ENCODE results near the gene PNMA6E. TPM values are rescaled to one million over a fixed set of nuclear protein-coding genes. Genes with fewer than 3 reads are reported as not detected.

Gene PNMA6E
- total RNA-seq, 2 experiments from 2014 or later, result not detected

DNA sequence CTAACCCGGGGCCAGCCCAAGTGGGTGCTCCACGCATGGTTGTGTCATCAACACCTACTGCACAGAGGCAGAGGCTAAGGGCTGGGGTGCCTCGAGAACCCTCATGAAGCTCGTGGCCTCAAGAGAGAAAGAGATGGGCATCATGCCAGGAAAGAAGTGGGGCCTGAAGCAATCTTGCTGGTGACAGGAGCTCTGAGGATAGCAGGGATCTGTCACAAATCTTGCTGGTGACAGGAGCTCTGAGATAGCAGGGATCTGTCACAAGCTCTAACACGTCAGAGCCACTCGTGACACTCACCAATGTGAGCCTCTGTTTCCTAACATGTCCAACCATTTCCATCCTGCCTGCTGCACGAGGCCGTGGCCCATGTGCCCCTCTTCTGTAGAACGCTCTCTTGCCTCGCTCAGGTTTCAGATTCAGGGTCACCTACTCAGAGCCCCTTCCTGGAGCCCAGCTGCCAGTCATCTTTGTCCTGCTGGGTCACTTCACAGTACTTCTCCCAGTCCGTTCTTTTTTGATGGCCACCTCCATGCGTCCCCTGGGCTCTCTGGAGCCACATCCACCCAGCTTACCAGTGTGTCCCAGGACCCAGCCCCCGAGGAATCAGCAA is 21.1 kb downstream of the PNMA6E start:
- no peaks in the 10 kb centered on the region for H3K9me3 Mint-ChIP-seq (ENCODE audit: low read depth)
- no peaks in the 10 kb centered on the region for H3K36me3 Mint-ChIP-seq
- H3K27ac Mint-ChIP-seq, result no peak overlapping the region
- no peaks in the 10 kb centered on the region for H3K4me1 Mint-ChIP-seq
- peaks cover 2% of the 10 kb centered on the region for H3K27me3 Mint-ChIP-seq
- no peak for ATAC-seq
- H3K4me3 Mint-ChIP-seq, result no peak overlapping the region
- CTCF ChIA-PET, result no interaction called here
- no peak for DNase-seq

DNA sequence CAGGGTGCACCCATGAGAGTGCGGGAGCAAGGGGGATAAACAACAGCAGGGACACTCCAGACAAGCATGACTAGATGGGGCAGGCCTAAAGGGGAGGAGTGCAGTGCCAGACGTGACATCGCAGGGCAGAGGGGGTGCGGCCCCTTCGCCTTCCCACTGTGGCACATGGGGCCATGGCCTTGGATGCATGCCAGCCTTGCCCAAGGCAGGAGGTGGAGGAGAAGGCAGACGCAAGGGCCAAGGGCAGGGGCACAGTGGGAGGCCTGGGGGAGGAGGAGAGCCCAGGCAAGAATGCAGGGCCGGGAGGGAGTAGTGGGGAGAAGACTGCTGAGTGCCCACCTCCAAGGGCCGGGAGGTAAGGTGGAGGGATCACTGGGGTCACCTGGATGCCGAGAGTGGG is 21.6 kb downstream of the PNMA6E start:
- Mint-ChIP-seq H3K9me3 (ENCODE audit: low read depth) (no peaks in the 10 kb centered on the region), H3K27ac (no peak overlapping the region), H3K36me3 (no peaks in the 10 kb centered on the region), H3K4me1 (no peaks in the 10 kb centered on the region), H3K27me3 (peaks cover 2% of the 10 kb centered on the region), H3K4me3 (no peak overlapping the region)
- ATAC-seq, result no peak
- DNase-seq, result no peak
- CTCF ChIA-PET, result no interaction called here

DNA sequence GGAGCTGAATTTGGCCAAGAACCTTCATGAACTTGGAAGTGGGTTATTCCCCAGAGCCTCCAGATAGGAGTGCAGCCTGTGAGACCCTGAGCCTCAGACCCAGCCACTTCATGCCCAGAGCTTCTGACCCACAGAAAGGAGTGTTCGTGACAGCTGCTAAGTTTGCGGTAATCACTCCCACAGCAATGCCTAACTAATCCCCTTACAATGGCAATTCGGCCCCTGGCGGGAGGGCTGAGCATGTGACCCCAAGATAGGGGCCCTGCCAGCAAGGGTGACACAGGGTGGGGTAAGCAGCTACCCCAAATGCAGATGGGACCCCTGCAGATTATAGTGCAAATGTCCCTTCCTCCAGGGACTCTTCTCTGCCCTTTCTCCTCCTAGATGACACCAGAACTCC is 22.5 kb downstream of the PNMA6E start:
- H3K4me3 Mint-ChIP-seq, result no peak overlapping the region
- CTCF ChIA-PET, result no interaction called here

DNA sequence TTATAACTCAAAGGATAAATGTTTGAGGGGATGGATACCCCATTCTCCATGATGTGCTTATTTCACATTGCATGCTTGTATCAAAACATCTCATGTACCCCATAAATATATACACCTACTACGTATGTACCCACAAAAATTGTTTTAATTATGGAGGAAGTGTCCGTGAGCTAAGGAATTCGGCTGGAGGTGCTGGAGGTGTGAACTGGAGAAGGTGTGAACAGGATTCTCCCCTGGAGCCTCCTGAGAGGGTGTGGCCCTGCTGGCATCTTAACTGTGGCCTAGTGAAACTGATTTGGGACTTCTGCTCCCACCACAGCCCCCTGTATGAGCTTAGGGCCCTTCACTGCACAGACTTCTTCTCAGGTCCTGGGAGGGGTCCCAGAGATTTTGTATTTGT is 23.4 kb downstream of the PNMA6E start:
- CTCF ChIA-PET, result no interaction called here
- Mint-ChIP-seq H3K4me3 (no peak overlapping the region), H3K27me3 (peaks cover 5% of the 10 kb centered on the region), H3K9me3 (ENCODE audit: low read depth) (no peaks in the 10 kb centered on the region), H3K36me3 (no peaks in the 10 kb centered on the region), H3K27ac (no peak overlapping the region), H3K4me1 (no peaks in the 10 kb centered on the region)
- DNase-seq, result no peak
- ATAC-seq, result no peak

More for the DNA sequence above, 22.5 kb downstream of the PNMA6E start:
- Mint-ChIP-seq H3K9me3 (ENCODE audit: low read depth) (no peaks in the 10 kb centered on the region), H3K27ac (no peak overlapping the region), H3K4me1 (no peaks in the 10 kb centered on the region), H3K36me3 (no peaks in the 10 kb centered on the region), H3K27me3 (peaks cover 2% of the 10 kb centered on the region)
- ATAC-seq, result no peak
- DNase-seq, result no peak

DNA sequence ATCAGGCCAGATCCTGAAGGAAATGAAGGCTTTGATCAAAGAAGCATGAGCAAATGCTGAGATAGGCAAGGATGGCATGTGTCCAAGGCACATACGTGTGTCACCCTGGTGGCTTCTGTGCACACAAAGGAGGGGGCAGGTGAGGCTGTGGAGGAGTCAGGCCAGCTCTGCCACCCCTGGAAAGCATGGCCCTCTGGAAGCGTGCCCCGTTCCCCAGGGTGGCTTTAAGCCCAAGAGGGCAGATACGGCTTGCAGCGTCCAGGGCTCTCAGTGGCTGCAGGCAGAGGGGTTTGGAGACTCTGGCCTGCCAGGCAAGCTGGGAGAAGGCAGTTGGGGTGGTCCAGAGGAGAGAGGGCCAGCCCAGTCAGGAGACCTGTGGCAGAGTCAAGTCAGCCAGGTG is 25.6 kb downstream of the PNMA6E start:
- Mint-ChIP-seq H3K4me3 (no peak overlapping the region), H3K27me3 (peaks cover 15% of the 10 kb centered on the region), H3K9me3 (ENCODE audit: low read depth) (no peaks in the 10 kb centered on the region), H3K4me1 (peaks cover 5% of the 10 kb centered on the region), H3K27ac (no peak overlapping the region), H3K36me3 (peaks cover under 1% of the 10 kb centered on the region)
- ATAC-seq (no peak), DNase-seq (no peak)
- CTCF ChIA-PET, result no interaction called here

DNA sequence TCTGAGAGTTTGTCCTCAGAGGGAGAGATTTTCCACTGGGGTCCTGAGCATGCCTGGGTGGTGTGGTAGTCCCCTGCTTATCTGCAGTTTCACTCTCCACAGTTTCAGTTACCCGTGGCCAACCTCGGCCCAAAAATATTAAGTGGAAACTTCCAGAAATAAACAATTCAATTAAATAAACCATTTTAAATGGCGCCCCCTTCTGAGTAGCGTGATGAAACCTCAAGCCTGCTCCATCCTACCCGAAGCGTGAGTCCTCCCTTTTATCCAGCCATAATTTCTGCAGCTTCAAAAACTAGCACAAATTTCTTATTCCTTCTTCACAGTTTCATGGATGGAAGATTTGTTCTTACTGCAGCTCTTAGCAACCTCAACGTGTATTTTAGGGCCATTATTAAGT is 26.7 kb downstream of the PNMA6E start:
- no peaks in the 10 kb centered on the region for H3K9me3 Mint-ChIP-seq (ENCODE audit: low read depth)
- peaks cover 15% of the 10 kb centered on the region for H3K27me3 Mint-ChIP-seq
- no peak for DNase-seq
- CTCF ChIA-PET, result no interaction called here
- peaks cover 11% of the 10 kb centered on the region for H3K4me1 Mint-ChIP-seq
- H3K27ac Mint-ChIP-seq, result no peak overlapping the region
- H3K4me3 Mint-ChIP-seq, result no peak overlapping the region
- ATAC-seq, result no peak
- peaks cover 3% of the 10 kb centered on the region for H3K36me3 Mint-ChIP-seq

DNA sequence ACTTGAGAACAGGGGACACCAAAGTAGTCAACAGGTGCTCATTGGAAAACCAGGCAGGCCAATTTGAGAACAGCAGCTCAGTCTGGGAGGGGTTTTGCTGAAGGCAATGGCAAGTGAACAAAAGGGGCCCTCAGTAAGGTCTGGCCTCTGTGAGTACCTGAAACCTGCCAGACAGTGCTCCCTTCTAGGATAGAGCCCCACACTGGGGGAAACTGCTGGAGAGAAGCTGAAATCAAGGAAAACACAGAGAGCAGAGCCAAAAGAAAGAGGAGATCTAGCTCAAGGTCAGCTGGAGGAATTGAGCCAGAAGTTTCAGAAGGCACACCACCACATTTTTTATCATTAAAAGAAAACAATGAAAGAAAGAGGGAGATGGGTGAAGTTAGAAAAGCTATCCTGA is 28.2 kb downstream of the PNMA6E start:
- CTCF ChIA-PET, result no interaction called here
- Mint-ChIP-seq H3K27me3 (peaks cover 15% of the 10 kb centered on the region), H3K4me1 (peaks cover 11% of the 10 kb centered on the region), H3K27ac (no peak overlapping the region), H3K36me3 (peaks cover 4% of the 10 kb centered on the region), H3K9me3 (ENCODE audit: low read depth) (no peaks in the 10 kb centered on the region), H3K4me3 (no peak overlapping the region)
- ATAC-seq, result no peak
- no peak for DNase-seq

DNA sequence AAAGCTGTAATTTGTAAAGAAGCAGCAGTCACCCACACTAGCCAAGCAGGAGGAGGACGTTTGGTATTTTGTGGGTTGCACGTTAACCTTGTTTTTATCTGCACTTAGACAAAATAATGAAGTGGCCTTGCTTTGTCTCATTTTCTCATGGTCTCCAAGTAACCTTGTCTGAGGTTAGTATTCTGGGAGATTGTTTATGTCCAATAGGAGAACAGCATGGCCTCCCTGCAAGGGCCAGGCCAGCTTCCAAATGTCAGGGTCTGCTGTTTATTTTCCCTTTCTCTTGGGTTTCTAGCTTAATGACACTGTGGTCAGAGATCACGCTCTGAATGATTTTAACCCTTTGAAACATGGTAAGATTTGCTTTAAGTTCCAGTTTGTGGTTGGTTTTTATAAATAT is 29.9 kb downstream of the PNMA6E start:
- Mint-ChIP-seq H3K4me1 (peaks cover 11% of the 10 kb centered on the region), H3K36me3 (peaks cover 4% of the 10 kb centered on the region), H3K4me3 (no peak overlapping the region), H3K27ac (no peak overlapping the region), H3K27me3 (peaks cover 12% of the 10 kb centered on the region), H3K9me3 (ENCODE audit: low read depth) (no peaks in the 10 kb centered on the region)
- CTCF ChIA-PET, result interaction anchor here (1.1 kb wide), 1 partner anchor 429 kb away, joined by 3 read pairs; no protein-coding TSS in a partner anchor
- DNase-seq (no peak), ATAC-seq (no peak)

DNA sequence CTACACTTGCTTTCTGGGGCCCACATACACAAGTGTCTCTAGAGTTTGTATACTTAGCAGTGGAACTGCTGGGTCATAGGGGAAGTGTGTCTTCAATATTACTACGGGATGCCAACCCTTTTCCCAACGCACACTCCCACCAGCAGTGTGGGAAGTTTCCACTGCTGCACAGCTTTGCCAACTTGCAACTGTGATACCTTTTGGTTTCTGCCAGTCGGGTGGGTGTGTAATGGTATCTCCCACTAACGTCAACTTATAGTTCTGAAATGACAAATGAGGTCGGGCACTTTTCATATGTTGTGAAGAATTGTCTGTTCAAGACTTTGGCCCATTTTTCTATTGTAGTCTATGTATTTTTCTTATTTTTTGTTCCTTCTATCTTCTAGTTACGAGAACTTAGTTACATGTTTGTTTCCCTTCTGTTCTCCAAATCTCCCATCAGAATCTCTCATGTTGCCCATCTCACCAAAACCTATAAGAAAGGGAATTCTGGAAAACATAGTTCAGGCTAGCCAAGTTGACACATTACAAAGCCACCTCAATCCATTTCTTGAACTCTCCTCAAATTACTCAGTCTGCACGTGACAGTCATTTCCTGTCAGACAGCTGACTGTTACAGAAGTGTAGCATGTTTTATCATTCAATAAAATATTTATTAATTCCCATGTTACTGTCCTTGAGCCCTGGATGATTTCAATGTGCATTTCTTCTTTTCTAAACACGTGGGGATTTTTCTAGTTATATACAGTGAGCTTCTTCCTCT is 30.7 kb downstream of the PNMA6E start:
- Mint-ChIP-seq H3K27me3 (peaks cover 15% of the 10 kb centered on the region), H3K9me3 (ENCODE audit: low read depth) (no peaks in the 10 kb centered on the region), H3K4me1 (peaks cover 14% of the 10 kb centered on the region), H3K36me3 (peaks cover 4% of the 10 kb centered on the region), H3K27ac (no peak overlapping the region), H3K4me3 (no peak overlapping the region)
- no peak for ATAC-seq
- CTCF ChIA-PET, result interaction anchor here (1.1 kb wide), 1 partner anchor 428 kb away, joined by 3 read pairs; no protein-coding TSS in a partner anchor
- no peak for DNase-seq

DNA sequence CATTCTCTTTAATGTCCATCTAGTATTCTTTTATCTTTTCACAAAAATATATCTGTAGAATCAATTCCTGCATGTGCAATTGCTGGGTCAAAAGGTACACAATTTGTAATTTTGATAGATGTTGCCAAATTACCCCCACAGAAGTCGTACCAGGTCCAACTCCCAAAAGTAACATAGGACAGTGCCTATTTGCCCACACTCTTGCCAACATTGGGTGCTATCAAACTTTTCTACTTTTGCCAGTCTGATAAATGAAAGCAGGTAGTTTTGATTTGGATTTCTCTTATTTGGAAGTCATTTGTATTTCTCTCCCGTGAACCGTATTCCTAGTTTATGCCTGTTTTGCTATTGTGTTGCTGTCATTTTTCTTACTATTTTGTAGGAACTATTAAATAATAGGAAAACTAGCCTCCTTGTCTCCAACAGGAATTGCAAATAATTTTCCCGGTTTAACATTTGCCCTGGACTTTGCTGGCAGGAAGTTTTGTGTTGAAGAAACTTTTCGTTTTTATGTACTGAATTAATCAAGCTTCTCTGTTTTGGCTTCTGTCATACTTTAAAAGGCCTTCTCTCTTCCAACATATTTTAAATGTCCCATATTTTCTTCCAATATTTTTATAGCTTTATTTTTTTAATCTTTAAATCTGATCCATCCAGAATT is 34.1 kb downstream of the PNMA6E start:
- Mint-ChIP-seq H3K9me3 (ENCODE audit: low read depth) (no peaks in the 10 kb centered on the region), H3K4me1 (peaks cover 14% of the 10 kb centered on the region), H3K4me3 (no peak overlapping the region), H3K27ac (no peak overlapping the region), H3K36me3 (peaks cover 4% of the 10 kb centered on the region), H3K27me3 (peaks cover 8% of the 10 kb centered on the region)
- CTCF ChIA-PET, result no interaction called here
- DNase-seq, result no peak
- no peak for ATAC-seq

DNA sequence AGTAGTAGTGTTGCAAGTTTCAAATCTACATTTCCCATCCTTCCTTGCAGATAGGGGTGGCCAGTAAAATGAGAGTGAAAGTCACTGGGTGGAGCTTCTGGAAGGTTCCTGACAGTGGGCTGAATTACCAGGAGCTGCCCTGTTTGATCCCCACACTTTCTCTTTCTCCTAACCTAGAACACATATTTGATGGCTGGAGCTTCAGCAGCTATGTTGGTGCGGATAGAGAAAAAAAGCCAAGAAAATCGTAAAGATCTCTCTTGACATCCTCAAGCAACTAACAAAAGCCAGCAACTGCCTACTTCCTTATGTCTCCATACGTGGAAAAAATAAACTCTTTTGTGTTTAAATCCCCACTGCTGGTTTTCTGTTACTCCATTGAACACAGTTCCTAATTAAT is 35.0 kb downstream of the PNMA6E start:
- H3K27ac Mint-ChIP-seq, result no peak overlapping the region
- ATAC-seq (no peak), DNase-seq (no peak)
- H3K9me3 Mint-ChIP-seq (ENCODE audit: low read depth), result no peaks in the 10 kb centered on the region
- CTCF ChIA-PET, result no interaction called here
- H3K4me3 Mint-ChIP-seq, result no peak overlapping the region
- peaks cover 4% of the 10 kb centered on the region for H3K36me3 Mint-ChIP-seq
- H3K27me3 Mint-ChIP-seq, result peaks cover 3% of the 10 kb centered on the region
- H3K4me1 Mint-ChIP-seq, result peaks cover 14% of the 10 kb centered on the region

DNA sequence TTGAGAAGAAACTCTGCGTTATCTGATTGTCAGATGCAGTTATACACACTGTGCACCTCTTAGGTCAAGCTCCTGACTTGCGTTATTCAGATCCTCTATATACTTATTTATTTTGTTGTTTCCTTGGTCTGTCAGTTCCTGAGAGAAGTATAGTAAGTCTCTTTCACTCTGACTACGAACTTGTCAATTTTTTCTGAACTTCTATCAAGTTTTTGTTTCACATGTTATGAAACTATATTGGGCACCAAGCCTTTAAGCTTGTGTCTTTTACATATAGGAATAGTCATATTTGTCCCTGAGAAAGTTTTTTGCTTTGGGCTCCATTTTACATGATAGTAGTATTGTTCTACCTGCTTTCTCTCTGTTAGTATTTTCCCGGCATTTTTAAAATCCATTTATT is 35.5 kb downstream of the PNMA6E start:
- Mint-ChIP-seq H3K27ac (no peak overlapping the region), H3K4me3 (no peak overlapping the region)
- CTCF ChIA-PET, result no interaction called here

DNA sequence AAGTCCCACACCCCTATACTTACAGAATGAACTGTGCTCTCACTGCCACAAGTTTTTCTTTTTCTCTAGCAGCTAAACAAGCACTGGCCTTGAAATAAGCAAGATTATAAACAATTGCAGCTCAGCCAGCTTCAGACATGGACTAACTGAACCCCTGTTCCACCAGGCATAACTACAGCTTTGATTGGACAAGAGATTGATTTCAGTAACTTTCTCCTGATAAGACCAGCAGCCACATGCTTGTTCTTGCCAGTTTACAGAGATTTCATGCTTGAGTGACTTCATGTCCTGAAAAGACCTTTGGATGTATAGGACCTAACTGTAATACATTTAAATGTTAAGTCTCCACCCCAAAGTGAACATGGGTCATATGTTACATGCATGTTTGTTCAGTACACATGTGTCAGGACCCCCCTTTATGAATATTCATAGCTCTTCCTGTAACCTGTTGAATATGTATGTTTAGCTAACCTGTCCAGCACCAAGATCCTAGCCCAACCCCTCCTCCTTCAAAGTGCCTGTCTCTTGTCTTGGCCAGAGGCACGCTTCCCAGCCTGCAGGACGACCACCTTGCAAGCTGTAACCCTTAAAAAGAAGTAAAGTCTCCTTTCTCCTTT is 39.3 kb downstream of the PNMA6E start:
- no peak for DNase-seq
- Mint-ChIP-seq H3K27me3 (peaks cover 3% of the 10 kb centered on the region), H3K9me3 (ENCODE audit: low read depth) (no peaks in the 10 kb centered on the region), H3K27ac (no peak overlapping the region), H3K36me3 (peaks cover 1% of the 10 kb centered on the region), H3K4me1 (peaks cover 3% of the 10 kb centered on the region), H3K4me3 (no peak overlapping the region)
- ATAC-seq, result no peak
- CTCF ChIA-PET, result no interaction called here

More for the DNA sequence above, 35.5 kb downstream of the PNMA6E start:
- no peak for DNase-seq
- Mint-ChIP-seq H3K27me3 (peaks cover 3% of the 10 kb centered on the region), H3K4me1 (peaks cover 10% of the 10 kb centered on the region), H3K36me3 (peaks cover 4% of the 10 kb centered on the region), H3K9me3 (ENCODE audit: low read depth) (no peaks in the 10 kb centered on the region)
- peak; percentile 20 for ATAC-seq

DNA sequence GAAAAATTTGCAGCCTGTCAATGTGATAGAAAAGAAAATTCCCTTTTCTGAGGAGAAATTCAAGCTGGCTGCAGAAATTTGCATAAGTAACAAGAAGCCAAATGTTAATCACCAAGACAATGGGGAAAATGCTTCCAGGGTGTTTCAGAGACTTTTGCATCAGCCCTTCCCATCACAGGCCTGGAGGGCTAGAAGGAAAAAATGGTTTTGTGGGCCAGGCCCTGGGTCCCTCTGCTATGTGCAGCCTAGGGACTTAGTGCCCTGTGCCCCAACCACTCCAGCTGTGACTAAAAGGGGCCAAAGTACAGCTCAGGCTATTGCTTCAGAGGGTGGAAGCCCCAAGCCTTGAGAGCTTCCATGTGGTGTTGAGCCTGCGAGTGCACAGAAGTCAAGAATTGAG is 43.3 kb downstream of the PNMA6E start:
- H3K27ac Mint-ChIP-seq, result no peak overlapping the region
- DNase-seq, result no peak

More for the DNA sequence above, 43.3 kb downstream of the PNMA6E start:
- H3K4me1 Mint-ChIP-seq, result no peaks in the 10 kb centered on the region
- H3K27me3 Mint-ChIP-seq, result no peaks in the 10 kb centered on the region
- no peak overlapping the region for H3K4me3 Mint-ChIP-seq
- no peaks in the 10 kb centered on the region for H3K9me3 Mint-ChIP-seq (ENCODE audit: low read depth)
- ATAC-seq, result no peak
- CTCF ChIA-PET, result no interaction called here
- H3K36me3 Mint-ChIP-seq, result peaks cover 1% of the 10 kb centered on the region
